ENCODE results near the gene MINDY4.

The MINDY4 gene

DNA sequence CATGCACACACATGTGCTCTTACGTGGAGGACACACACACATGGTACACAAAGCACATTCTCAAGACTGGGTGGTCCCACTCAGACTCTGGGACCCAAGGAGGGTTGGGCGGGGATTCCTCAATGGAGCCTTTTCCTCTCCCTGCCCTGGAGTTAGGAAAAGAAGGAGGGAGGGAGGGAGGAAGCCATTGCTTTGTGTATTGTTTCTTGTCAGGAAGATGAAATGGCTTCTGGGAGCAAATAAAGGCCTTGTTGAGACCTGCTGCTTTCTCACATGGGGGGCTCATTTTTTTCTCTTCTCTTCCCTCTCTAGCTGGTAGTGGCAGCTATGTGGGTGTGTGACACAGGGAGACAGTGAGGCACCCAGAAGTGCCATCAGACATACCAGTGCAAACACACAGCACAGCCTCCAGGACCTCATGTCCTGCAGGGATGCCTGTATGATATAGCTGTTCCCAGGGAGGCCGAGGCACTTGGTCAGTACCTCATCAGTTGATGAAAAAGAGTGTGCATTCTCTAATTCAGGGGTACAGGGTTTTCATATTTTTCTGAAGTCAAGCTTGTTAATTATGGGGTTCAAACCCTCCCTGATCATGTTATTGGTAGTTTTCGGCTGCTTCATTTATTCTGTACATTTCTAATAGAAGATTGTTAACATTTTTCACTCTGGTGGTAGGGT is 146.1 kb downstream of the MINDY4 start:
- no peak for DNase-seq (ENCODE audit: low spot score)

DNA sequence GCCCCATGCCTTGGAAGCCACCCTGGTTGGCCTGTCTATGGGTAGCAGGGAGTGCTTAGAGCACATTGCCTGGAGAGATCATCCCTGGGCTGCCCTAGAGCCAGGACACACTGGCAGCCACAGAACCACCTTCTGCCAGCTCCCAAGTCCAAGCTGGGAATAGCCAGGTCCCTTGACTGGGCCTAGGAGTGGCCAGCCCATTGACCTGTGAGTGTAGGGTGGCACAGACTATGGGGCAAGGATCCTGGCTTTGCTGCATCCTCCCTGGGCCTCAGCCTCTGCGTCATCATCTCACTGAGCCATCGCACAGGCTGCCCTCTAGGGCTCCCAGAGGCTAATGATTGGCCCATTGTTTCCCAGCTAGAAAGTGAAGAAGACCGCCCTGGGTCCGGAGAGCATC is 147.5 kb downstream of the MINDY4 start:
- no peak for DNase-seq (ENCODE audit: low spot score)

DNA sequence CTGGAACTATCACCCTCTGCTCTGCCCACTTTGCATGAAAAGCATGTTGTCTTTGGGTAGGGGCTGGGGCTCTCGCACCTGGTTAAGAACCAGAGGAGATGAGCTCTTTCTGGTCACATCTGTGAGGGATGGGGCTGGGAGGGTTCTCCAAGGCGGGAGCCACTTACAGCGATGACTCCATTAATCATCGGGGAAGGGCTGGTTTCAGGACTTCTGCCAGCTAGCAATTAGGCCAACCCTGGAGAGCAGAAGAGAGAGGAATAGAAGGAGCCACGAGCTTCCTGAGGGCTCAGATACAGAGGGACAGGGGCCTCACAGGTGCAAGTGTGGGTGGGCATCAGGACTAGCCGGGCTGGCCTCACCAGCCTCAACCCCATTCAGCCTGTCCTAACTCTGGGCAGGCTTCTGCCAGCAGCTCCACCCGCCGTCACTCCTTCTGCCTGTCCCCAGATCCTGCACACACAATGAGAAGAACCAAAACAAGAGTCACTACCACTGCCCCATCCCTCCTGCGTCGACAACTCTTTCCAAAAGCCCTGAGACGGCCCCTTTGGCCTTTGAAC is 148.9 kb downstream of the MINDY4 start:
- no peak for DNase-seq (ENCODE audit: low spot score)

DNA sequence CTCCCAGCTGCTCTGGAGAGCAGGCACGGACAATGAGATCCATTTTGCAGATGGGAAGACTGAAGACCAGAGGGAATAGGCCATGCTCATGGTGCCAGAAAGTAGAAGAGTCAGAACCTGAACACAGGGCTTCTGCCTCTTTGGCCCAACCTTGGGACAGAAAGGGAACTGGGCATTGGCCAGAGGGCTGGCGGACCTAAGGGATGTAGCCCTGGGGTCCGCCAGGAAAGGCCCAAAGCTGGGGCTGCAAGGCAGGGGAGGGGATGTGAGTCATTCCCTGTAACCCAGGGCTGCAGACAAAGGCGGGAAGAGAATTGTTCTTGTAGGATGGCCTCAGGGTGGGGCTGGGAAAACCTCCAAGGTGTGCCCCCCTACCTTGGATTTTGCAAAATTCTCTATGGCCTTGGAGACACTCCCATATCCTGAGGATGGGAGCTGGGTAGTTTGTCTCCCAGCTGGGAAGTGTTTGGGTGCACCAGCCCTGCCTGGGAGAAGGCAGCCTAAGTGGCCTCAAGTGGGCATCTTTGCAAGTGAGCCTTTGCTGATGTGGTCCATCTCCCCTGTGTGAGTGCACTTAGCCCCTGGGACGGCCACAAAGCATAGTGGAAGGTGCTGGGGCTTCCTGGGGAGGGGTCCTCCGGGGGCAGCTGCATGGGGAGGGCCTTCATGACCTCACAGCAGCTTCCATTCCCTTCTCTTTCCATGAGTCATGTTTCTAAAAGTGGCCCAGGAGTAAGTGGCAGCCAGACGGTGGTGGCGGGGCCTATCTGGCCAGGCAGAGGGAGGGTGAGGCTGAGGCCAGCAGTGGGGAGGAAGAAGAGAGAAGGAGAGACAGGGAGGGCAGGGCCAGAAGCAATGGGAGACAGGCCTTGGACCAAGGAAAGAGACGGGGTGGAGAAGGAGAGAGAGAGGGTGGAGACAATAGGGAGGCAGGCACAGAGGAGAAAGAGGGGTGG is 149.6 kb downstream of the MINDY4 start:
- DNase-seq (ENCODE audit: low spot score): no peak

DNA sequence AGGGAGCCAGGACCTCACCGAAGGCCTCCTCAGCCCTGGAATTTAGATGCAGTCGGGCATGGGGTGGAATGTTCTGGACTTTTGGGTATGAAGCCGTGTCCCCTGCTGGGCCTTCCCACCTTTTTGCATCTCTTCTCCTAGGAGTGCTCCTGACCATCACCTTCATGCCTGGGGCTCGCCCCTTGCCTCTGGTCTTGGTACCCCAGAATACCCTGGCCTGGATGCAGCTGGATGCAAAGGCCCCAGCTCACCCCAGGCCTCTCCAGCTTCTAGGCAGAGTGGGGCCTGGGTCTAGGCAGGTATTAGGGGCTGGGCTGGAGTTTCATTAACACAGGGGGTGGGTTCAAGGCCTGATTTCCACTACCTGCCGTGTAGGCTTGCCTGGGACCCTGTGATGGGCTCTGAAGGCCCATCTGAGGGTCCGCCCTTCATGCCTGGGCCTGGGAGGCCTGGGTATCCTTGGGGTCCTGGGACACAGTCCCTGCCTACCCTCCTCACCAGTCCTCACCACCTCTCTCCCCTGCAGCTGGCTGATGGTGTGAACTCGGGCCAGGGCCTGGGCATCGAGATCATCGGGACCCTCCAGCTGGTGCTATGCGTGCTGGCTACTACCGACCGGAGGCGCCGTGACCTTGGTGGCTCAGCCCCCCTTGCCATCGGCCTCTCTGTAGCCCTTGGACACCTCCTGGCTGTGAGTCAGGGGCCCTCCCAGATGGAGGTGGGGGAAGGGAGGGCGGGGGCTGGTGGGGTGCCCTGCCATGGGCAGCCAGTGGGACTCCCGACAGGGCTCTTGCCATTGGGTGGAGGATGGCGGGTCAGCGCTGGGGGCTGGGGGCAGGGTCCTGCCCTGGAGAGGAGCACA is 150.6 kb downstream of the MINDY4 start:
- DNase-seq (ENCODE audit: low spot score): no peak

DNA sequence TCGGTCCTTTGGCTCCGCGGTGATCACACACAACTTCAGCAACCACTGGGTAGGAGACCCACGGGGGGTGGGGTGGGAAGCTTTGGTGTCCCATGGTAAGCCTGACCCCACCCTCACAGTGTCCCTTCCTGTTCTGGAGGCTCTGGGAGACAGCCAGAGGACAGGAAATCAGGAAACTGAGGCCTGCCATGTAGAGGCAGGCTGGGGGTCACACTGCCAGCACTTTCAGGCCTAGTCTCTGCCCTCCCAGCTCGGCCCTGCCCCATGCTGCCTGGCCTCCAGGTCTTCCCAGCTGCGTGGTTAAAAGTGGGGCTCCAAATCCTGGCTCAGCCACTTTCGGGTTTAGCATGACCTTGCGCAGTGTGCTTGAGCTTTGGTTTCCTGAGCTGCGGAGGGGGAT is 151.4 kb downstream of the MINDY4 start:
- no peak for DNase-seq (ENCODE audit: low spot score)

DNA sequence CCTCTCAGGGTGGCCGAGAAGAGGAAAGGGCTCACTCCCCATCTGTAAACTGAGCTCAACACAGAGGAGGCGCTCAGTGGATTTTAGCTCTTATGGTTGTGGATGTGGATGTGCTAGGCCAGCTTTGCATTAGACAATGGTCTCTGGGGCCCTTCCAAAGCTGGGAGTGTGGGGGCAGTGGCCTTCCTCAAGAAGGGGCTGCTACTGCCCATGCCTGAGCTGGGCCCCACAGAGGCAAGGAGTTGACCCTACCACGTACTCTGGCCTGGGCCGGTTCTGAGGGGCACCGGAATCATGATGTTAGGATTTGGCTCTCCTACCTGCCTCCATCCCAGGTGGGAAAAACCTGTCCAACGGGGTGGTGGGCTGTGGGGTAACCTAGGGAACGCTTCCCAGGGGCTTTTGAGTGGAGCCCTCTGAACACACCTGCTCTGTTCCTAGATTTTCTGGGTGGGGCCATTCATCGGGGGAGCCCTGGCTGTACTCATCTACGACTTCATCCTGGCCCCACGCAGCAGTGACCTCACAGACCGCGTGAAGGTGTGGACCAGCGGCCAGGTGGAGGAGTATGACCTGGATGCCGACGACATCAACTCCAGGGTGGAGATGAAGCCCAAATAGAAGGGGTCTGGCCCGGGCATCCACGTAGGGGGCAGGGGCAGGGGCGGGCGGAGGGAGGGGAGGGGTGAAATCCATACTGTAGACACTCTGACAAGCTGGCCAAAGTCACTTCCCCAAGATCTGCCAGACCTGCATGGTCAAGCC is 152.0 kb downstream of the MINDY4 start:
- no peak for DNase-seq (ENCODE audit: low spot score)

DNA sequence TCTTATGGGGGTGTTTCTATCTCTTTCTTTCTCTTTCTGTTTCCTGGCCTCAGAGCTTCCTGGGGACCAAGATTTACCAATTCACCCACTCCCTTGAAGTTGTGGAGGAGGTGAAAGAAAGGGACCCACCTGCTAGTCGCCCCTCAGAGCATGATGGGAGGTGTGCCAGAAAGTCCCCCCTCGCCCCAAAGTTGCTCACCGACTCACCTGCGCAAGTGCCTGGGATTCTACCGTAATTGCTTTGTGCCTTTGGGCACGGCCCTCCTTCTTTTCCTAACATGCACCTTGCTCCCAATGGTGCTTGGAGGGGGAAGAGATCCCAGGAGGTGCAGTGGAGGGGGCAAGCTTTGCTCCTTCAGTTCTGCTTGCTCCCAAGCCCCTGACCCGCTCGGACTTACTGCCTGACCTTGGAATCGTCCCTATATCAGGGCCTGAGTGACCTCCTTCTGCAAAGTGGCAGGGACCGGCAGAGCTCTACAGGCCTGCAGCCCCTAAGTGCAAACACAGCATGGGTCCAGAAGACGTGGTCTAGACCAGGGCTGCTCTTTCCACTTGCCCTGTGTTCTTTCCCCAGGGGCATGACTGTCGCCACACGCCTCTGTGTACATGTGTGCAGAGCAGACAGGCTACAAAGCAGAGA is 152.7 kb downstream of the MINDY4 start:
- no peak for DNase-seq (ENCODE audit: low spot score)

DNA sequence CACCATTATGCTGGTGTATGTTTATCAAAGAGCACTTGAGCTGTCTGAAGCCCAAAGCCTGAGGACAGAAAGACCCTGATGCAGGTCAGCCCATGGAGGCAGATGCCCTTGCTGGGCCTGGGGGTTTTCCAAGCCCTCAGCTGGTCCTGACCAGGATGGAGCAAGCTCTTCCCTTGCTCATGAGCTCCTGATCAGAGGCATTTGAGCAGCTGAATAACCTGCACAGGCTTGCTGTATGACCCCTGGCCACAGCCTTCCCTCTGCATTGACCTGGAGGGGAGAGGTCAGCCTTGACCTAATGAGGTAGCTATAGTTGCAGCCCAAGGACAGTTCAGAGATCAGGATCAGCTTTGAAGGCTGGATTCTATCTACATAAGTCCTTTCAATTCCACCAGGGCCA is 153.4 kb downstream of the MINDY4 start:
- DNase-seq (ENCODE audit: low spot score): no peak

DNA sequence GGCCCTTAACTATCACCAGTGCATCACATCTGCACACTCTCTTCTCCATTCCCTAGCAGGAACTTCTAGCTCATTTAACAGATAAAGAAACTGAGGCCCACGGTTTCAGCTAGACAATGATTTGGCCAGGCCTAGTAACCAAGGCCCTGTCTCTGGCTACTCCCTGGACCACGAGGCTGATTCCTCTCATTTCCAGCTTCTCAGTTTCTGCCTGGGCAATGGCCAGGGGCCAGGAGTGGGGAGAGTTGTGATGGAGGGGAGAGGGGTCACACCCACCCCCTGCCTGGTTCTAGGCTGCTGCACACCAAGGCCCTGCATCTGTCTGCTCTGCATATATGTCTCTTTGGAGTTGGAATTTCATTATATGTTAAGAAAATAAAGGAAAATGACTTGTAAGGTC is 153.9 kb downstream of the MINDY4 start:
- no peak for DNase-seq (ENCODE audit: low spot score)

DNA sequence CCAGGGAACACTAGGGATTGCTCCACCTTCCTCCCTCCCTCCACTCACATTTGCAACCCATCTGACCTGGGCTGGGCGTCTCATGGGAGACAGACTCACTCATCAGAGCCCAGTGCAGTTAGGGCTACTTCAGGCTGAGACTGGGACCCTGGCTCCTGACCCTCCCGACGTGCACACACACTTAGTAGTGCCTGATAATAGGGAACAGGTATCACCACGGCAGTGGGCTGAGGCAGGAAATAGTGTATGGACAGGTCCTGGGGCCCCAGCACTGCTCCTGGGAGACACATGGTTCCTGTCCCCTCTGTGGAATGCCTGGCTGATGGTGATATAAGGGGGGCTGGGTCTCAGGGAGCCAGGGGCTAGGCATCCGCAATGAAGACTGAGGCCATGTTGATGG is 154.7 kb downstream of the MINDY4 start:
- DNase-seq (ENCODE audit: low spot score): no peak

DNA sequence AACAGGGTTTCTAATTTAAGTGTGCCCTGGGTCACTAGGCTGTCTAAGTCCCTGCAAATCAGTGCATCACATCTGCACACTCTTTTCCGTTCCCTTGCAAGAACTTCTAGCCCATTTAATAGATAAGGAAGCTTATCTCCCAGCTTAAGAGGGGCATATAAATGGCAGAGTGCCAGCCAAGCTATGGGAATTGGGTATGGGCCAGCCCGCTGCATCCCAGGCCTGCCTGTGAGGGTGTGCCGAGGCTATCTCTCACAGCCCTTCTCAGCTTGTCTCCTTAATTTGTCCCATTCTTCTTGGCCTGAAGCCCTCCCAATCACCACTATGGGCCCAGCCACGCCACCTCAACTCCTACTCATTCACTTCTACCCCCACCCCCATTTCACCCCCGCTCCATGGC is 155.1 kb downstream of the MINDY4 start:
- DNase-seq (ENCODE audit: low spot score): no peak

DNA sequence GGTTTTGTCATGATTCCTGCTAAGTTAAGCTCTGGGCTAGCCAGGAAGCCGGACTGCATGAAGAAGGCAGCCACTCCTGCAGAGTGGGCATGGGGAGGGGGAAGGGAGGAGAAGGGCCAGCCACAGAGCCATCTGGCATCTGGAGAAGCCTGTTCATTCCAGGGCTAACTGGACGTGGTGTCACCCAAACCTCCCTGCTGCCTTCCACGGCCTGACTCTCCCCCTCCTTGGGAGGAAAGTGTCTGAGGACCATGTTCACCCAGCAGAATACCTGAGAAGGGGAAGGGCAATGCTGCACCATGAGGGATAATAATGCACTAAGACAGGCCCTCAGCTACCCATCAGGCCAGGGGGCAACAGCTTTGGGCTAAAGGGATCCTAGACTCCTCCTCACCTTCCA is 155.8 kb downstream of the MINDY4 start:
- DNase-seq (ENCODE audit: low spot score): no peak

DNA sequence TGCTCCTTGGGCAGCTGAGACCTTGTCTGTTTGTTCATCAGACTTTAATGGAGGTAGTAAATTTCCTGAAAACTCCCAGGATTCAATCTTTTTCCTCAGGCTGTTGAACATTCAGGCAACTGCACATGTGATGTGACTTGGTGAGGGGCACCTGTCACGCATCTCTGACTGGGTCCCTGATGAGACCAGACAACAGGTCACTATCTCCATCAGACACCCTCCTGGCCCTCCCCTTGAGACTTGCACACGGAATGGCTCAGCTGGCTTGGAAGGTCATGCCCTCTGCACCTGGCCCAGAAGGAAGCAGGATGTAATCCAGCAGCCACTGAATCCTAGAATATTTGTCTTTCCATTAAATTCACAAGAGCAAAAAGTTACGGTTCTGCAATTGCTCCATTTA is 156.3 kb downstream of the MINDY4 start:
- DNase-seq (ENCODE audit: low spot score): no peak

DNA sequence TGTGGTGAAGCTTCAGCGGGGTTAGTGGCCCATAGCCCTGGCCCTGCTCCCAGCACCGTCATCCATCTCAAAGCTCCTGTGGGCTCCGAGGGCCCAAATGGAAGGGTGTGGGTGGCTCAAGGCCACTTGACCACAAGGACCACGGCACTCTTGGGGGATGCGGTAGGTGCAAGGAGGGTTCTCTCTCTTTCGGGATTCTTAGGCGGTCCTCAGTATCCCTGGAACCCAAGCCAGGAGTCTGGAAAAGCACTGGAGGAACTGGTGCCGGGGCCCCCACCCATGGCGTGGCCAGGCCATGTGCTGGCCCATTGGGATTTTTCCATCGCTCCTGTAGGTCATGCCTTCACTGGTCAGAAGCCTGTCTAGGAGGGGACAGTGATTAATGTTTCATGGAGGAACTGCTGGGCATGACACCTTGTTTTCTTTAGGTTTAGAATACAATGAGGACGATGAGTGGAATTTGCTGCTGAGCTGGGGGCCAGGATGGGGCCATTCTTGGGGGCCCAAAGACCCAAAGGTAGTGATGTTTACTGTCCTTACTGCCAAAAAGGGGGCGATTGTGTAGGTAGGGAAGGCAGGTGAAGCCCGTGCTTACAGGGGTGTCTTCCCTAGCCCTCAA is 157.1 kb downstream of the MINDY4 start:
- no peak for DNase-seq (ENCODE audit: low spot score)

DNA sequence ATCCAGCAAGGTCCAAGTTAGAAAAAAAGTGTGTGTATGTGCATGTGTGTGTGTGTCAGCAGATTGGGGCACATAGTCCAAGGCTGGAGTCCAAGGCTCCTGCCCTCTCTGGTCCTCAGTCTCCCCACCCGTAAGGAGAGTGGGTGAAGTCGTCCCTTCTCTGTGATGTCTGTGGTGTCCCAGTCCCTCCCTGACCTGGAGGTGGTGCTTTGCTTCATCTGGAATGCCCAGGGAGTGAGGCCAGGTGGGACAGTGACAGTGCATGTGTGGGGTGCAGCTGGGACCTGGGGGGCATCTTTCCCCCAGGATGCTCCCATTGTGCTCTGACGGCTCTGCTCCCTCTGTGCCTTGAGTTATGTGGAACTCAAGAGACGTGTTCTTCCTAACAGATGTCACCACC is 158.5 kb downstream of the MINDY4 start:
- DNase-seq (ENCODE audit: low spot score): no peak

DNA sequence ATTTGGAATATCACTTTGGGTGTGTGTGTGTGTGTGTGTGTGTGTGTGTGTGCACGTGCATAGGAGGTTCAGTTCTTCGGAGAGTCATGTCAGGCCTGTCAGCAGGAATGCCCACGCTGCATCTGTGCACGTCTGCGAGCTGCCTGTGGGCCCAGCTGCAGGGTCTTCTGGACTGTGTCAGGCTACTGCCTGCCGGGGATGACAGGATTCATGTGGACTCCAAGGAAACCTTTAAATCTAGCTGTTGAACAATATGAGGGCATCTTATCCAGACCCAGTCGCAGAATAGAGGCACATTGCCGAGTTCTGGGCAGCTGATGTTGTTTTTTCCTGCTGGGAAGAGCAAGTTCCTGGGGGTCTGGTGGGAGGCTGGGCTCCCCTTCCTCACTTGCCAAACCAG is 159.4 kb downstream of the MINDY4 start:
- DNase-seq (ENCODE audit: low spot score): no peak

DNA sequence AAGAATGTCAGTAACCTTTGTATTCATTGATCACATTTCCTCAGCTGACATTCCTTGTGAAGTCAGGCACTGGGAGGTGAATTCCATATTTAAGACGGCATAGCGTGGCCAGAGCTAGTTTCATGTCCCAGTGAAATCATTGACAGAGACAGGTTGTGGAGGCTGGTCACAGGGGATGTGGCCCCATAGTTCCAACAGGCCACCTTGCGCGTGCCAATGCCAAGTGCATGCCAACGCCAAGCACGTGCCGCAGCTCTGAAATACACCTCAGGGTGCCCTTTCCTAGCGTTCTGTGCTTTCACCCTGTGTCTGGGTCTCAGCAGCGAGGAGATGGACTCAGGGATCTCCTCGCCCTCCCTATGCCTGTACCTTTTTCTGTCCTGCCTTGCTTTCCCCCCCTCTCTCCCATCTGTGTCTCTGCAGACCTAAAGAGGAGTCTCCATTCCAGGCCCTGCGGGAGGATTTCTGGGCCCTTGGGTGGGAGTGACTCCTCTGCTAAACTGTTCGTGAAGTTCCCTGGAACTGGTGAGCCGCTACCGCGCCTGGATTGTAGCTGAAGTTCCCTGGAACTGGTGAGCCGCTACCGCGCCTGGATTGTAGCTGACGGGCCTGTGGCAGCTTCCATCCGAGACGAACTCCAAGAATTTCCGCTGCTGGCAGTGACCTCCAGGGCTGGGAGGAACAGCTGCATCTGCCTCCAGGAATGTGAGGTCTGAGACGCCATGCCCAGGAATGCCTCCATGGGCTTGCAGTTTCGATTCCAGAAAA is 160.1 kb downstream of the MINDY4 start:
- no peak for DNase-seq (ENCODE audit: low spot score)

DNA sequence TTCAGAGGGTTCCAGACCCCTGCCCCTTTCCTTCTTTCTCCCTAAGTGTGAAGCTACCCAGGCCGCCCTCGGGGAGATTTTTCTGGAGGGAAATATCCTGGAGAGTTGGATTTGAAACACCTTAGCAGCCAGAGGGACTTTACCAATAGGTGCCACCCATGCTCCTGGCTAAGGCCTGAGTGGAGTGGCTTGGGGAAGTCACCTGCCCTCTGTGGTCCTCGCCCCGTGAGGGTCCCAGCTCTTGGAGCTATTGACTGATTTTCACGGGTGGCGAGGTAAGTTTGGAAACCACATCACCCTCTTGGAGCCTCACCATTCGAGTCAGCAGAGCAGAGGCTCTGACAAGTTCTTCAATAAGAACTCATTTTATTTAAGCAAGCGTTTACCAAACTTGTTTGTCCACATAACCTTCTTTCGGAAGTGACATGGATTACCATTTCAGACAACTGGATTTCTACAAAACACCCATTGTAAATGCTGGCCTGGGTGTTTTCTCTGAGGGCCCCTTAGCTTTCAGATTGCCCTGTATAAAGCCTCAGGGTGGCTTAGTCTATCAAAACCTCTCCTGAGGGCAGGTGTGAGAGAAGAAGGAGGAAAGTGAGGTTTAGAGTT is 160.8 kb downstream of the MINDY4 start:
- no peak for DNase-seq (ENCODE audit: low spot score)

Measured in Ammon's horn (tissue), 1 donor.